HG02571 (cell line): Measurements from ENCODE around the gene PRPF18.

Source experiments
- ATAC-seq: cut with Tn5 transposase; IDR thresholded peaks from one replicate; pipeline ENCODE4 v1.9.1; 2021; ENCODE audit warnings: mild to moderate bottlenecking, moderate library complexity; ENCODE audit not compliant: unreplicated experiment

PRPF18 gene

GRCh38 chr10:13637303-13637856 is 50.6 kb downstream of the PRPF18 start:
- ATAC-seq, result no peak

GRCh38 chr10:13637894-13638293 is 51.1 kb downstream of the PRPF18 start:
- no peak for ATAC-seq

DNA sequence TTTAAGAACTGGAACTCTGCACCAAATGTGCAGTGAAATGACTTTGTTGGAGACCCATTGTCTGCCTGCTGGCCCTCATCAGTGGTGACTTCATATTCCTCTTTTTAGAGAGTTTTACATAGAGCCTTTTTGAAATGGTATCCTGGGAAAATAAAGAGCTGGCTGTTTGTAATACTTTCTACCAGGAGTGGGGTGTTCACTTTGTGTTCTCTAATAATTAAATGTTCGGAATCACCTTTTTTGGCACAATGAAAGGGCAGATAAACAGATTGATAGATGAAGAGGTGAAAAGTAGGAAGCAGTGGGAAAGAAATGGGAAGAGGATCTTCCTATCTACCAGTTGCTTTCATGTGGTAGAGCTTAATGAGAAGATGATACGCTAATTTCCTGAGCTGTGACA is 55.5 kb downstream of the PRPF18 start:
- no peak for ATAC-seq

DNA sequence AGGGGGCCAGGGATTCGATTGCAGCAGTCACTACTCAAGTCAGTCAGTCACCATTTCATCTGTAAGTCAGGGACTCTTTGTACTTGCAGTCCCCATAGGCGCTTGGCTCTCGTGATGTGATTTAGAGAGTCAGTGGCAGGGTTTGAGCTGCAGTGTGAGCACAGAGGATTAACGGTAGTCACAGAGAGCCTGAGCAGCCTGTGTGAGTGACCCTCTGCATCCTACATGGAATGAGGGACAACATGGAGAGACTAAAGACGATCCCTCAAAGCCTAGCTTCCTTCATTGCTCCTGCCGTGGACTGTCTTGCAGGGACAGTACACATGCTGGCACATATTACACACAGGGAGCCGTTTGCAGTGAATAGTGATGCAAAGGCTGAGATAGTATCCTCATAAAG is 56.3 kb downstream of the PRPF18 start:
- ATAC-seq, result no peak

GRCh38 chr10:13644866-13645265 is 58.1 kb downstream of the PRPF18 start:
- no peak for ATAC-seq

DNA sequence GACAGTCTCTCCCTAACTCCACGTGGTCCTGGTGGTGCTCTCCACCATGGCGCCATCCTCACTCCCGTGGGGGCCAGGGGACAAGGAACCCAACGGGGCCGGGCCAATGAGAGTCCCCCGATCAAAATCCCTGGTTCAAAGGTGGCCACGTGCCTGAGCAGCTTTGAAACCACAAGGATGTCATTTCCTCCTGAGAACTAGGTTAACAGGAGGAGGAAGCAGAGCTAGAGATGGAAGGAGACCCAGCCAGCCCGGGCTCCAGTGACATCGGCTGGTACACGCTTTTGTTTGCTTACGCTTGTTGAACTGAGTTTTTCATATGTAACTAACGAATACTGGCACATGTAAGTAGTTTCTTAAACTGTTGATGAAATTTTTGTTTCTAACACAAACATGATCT is 61.7 kb downstream of the PRPF18 start:
- ATAC-seq, result no peak

DNA sequence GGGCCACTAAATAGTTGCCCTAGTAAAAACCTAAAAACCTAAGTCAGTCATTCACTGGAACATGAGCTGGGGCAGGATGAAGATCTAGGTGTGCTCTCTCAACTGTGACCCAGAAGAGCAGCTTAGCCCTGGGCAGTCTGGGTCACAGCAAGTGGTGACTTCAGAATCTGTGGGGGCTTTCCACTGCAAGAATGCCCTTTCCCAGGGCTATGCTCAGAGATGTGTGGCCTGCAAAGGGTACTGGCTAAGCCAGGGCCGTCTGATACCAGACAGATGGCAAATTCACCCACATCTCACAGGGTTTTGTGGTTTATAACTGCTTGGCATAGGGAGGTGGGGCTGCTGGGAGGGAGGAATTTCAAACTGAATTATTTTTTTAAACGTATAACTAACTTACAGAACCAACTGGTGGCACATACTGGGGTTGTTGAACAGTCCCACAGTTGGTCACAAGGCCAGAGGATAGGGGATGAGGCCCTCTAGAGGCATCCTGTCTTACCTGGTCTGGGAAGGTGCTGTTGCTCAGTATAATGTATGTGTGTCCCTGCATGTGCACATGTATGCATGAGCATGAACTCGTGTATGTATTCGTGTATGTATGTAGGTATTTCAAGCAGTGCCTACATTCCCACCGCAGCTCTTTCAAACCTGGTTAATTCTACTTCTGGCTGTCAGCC is 63.2 kb downstream of the PRPF18 start:
- no peak for ATAC-seq

DNA sequence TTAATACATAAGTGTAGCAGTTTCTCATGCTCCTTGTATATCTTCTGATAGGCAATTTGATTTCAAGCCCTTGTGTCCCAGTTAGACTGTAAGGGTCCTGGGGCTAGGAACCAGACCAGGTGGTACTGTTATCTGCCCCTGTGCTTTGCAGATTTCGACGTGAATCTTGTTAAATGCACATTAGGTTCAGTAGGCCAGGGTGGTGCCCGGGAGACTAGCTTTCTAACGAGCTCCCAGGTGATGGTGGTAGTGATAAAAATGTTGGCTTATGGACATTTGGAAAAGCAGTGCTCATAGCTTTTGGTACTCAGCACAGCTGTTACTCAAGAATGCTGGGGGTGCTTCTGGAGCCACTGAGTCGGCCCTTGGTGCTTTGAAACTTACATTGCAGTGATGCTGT is 64.2 kb downstream of the PRPF18 start:
- no peak for ATAC-seq

GRCh38 chr10:13651969-13652720 is 65.4 kb downstream of the PRPF18 start:
- ATAC-seq, result no peak

DNA sequence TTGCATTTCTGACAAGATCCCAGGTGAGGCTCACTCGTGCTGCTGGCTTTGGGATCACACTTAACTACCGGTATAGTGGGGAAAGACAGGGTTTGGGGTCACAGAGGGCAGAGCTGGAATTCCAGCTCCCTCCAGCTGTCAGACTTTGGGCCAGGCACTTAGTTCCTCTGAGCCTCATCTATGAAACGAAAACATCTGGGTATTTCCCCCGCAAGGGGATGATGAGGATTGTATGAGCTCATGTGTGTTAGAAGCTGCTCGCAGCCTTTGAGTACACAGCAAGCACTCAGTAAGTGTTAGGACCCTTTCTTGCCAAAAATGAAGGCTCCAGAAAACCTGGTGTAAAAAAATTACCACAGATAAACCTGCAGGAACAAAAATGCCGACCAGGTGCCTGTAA is 66.1 kb downstream of the PRPF18 start:
- no peak for ATAC-seq

DNA sequence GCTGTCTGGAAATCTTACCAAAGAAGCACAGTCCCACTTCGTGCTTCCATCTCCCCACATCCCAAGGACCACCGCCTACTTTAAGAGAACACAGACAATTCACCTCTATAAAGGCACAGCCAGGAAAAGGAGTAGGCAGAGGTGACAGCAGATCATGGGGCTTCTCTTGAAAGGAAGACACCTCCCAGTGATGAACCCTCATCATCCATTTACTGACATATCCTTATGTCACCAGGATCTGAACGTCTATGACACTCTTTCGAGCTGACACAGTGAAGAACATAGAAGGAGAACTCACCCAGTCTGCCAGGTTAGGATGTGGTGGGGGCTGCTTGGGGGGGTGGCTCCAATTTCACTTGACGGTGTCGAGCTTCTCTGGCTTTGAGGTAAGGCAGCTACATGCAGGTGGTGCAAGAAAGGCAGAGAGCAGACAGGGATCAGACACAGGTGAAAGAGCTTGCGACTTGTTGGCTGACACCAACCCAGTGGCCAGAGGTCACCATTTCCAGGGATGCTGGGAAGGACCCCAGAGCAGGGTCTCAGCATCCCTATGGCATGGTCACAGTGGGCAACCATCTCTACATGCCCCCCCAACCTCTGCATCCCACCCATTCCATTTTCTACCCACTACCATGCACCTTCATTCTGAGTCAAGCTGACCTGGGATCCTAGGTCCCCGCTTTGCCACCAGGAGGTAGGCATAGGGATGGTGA is 67.5 kb downstream of the PRPF18 start:
- no peak for ATAC-seq

- ATAC-seq, result no peak
Measured at GRCh38 chr10:13654846-13655245, 68.1 kb downstream of the PRPF18 start.

DNA sequence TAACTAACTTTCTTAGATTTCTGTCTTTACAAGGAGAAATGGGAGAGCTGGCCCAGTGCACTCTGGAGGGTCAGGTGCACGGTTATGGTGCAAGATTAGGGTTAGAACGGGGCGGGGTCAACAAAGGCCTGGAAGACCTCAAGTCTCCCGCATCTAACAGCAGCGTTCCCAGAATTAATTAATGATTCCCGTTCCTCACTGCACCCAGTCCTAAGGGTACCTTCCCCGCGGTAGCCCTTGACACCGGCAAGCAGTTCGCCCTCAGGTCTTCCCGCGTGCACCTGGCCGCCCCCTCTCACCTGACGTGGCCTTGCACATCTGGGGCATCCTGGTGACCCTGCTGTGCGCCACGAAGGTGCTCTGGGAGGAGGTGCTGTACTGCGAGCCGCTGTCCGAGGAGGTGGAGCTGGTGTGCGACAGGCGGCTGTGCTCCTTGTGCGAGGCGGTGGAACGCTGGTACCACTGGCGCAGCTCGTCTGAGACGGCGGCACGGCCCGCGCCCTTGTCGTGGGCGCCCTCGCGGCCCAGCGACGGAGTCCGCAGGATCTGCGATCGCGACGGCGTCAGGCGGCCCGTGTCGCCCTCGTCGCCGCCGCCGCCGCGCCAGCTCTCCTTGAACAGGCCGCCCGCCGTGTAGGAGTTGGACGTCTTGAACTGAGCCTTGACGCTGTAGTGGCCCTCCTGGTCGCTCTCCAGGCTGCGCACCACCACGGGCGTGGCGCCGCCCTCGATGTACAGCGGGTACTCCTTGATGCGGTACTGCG is 69.8 kb downstream of the PRPF18 start:
- no peak for ATAC-seq

DNA sequence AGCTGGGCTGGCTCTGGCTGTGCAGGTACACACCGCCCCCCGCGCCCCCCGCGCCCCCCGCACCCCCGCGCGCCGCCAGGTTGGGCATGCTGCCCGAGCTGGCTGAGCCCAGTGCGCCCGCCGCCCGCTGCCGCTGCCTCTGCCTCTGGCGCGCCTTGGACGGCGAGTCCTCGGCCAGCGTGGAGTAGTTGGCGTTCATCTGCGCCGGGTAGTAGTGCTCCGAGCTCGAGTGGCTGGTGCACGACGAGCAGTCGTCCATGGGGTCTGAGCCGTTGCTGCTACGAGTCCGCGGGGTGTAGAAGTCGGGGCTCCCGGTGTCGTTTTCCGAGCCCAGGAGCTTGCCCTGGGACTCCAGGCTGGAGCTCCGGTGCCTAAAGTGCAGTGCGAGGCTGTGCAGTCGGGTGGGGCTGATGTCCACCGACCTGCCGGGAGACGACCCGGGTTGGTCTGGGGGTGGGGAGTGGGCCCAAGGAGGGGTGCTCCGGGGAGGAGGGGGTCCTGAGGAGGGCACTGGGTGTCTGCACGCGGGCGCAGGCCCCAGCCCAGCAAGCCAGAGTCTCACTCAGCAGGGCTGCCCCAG is 70.4 kb downstream of the PRPF18 start:
- ATAC-seq, result no peak

DNA sequence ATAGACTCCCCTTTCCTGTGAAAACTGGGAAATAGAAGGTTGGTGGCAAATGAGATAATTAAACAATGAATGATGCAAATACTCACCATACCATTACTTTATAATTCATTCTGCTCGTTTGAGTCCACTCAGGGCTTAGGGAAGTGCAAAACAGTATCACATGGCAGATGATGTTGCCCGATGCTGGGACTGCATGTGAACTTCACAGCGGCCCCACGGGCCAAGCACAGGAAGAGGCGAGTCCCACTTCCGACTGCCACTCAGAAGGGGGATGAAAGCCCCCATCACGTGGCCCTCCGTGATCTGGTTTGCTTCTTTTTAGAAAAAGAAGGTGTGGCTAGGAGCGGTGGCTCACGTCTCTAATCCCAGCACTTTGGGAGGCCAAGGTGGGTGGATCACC is 71.5 kb downstream of the PRPF18 start:
- ATAC-seq, result no peak

- no peak for ATAC-seq
Measured at GRCh38 chr10:13658871-13659685, 72.3 kb downstream of the PRPF18 start.

DNA sequence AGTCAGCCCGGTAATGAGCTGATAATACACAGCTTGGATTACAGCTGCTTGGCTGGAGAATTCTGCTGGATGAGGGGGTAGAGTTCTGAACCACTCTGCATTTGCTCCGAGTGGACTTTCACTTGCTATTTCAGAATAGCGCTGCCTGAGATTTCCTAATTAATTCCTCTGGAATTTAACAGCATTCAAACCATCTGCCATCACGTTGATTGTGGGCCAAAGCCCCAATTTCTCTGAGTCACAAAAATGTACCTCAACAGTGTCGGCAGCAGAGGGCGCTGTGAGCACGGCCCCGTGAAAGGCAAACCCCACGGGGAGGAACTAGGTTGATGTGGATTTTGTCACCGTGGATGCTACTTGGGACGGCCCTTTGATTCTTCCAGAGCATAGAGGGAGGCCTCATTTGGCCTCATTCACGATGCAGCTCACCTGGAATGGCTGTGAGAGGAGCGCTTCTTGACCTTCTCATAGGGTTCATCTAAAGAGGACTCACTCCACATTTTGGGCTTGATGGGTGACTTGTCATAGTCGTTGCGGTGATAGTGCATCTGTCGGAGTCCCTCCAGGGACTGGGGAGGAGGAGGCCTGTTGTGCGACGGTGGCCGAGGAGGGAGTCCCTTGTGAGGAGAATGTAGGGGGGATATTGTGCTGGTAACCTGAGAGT is 73.3 kb downstream of the PRPF18 start:
- ATAC-seq, result no peak

DNA sequence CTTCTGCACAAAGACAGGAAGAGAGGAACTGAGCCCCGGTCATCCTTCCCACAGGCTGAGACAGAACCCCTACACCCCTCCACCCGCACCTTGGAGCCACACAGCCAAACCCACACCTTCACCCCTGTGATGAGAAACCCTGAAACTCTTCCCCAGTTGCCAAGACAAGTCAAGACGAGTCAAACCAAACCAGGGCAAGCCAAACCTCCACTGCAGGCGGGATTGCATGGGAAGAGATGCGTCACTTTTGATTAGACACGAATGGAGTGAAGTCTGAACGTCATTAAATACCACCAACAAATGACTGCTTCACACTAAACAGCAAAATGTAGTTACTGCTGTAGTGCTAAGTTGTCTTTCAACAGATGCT is 73.8 kb downstream of the PRPF18 start:
- ATAC-seq, result no peak

DNA sequence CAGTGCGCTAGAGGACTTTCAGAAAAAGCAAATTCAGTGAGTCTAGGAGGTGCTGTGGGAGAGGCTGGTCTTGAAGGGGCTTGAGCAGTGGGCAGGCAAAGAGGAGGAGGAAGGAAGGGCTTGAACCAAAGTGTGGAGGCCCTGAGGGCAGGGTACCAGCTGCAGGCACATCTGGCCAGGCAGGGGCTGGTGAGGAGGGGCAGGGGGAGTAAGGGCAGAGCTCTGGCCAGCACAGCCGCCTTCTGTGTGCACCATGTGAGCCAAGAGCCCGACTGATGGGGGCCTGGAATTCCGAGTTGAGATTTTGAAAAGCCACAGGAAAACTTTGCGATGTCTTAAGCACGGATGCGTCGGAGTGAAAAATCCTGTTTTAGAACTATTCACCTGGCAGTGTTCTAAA is 74.5 kb downstream of the PRPF18 start:
- ATAC-seq, result no peak
